Ectodermal cell (in vitro differentiated cells): ENCODE results near the gene DNASE1.
"Not testable (repeated sequence)": the region's sequence is repeated elsewhere in the genome, so short reads cannot be mapped to it uniquely, and the experiment has no call there.

Source experiments
- H3K27ac ChIP-seq: 2 replicates; pipeline ENCODE4 v1.7.0; 2013; ENCODE audit warnings: mild to moderate bottlenecking, low read depth, low read length; ENCODE audit not compliant: insufficient read depth, poor library complexity, severe bottlenecking
- H3K27me3 ChIP-seq: 2 replicates; pipeline ENCODE4 v1.7.0; 2013; ENCODE audit warnings: mild to moderate bottlenecking, low read length; ENCODE audit not compliant: insufficient read depth, control insufficient read depth, poor library complexity, severe bottlenecking
- H3K36me3 ChIP-seq: one replicate; pipeline ENCODE4 v1.7.0; 2013; ENCODE audit warnings: low read length; ENCODE audit not compliant: control insufficient read depth, insufficient read depth
- H3K4me1 ChIP-seq: one replicate; pipeline ENCODE4 v1.7.0; 2013; ENCODE audit warnings: low read length; ENCODE audit not compliant: control insufficient read depth, insufficient read depth
- H3K4me3 ChIP-seq: 2 replicates; pipeline ENCODE4 v1.7.0; 2013; ENCODE audit warnings: low read depth, low read length, control low read depth; ENCODE audit not compliant: insufficient read depth
- H3K9me3 ChIP-seq: 2 replicates; pipeline ENCODE4 v1.7.0; 2013; ENCODE audit warnings: mild to moderate bottlenecking, low read length, moderate library complexity; ENCODE audit not compliant: control insufficient read depth
- WGBS, 2 experiments: methylation state at CpG; one replicate each; pipeline ENCODE4 v1.1.7; 2013; ENCODE audit warnings: missing lambda C conversion rate in 2 of 2; 5-methylcytosine and 5-hydroxymethylcytosine counted together

Gene DNASE1

GRCh38 chr16:3652373-3653195 is 1.9 kb upstream of the DNASE1 start:
- Histone ChIP-seq H3K4me3 (no peak overlapping the region), H3K36me3 (peaks cover 21% of the 10 kb centered on the region), H3K4me1 (no peaks in the 10 kb centered on the region), H3K27ac (no peak overlapping the region), H3K9me3 (no peaks in the 10 kb centered on the region), H3K27me3 (no peaks in the 10 kb centered on the region)
- 81 to 85% methylated on average over 14 of the region's 14 CpGs for WGBS, 2 experiments

- H3K9me3 ChIP-seq = no peaks in the 10 kb centered on the region
- 96 to 97% methylated on average over 12 of the region's 12 CpGs for WGBS, 2 experiments
- H3K27me3 ChIP-seq = no peaks in the 10 kb centered on the region
- no peaks in the 10 kb centered on the region for H3K4me1 ChIP-seq
- H3K4me3 ChIP-seq = no peak overlapping the region
- no peak overlapping the region for H3K27ac ChIP-seq
- peaks cover 29% of the 10 kb centered on the region for H3K36me3 ChIP-seq
These were observed 522 bp downstream of the DNASE1 start for GRCh38 chr16:3655030-3655395.

- no peak overlapping the region for H3K4me3 ChIP-seq
- 95% methylated on average over 21 of the region's 21 CpGs for WGBS, 2 experiments
- no peaks in the 10 kb centered on the region for H3K9me3 ChIP-seq
- H3K36me3 ChIP-seq = peaks cover 34% of the 10 kb centered on the region
- no peaks in the 10 kb centered on the region for H3K4me1 ChIP-seq
- no peaks in the 10 kb centered on the region for H3K27me3 ChIP-seq
- H3K27ac ChIP-seq = no peak overlapping the region
These were observed 1.1 kb downstream of the DNASE1 start for GRCh38 chr16:3655396-3656159.

DNA sequence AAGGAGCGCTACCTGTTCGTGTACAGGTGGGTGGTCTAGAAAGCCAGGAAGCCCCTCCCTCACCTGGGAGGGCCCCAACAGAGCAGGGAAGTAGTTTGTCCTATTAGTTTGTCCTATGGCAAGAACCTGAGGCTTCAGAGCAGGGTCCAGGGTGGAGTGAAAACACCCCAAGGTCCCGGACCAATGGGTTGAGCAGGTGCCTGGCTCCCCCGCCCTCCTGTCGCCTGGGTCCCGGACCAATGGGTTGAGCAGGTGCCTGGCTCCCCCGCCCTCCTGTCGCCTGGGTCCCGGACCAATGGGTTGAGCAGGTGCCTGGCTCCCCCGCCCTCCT is 1.6 kb downstream of the DNASE1 start:
- H3K27me3 ChIP-seq = not testable (repeated sequence)

DNA sequence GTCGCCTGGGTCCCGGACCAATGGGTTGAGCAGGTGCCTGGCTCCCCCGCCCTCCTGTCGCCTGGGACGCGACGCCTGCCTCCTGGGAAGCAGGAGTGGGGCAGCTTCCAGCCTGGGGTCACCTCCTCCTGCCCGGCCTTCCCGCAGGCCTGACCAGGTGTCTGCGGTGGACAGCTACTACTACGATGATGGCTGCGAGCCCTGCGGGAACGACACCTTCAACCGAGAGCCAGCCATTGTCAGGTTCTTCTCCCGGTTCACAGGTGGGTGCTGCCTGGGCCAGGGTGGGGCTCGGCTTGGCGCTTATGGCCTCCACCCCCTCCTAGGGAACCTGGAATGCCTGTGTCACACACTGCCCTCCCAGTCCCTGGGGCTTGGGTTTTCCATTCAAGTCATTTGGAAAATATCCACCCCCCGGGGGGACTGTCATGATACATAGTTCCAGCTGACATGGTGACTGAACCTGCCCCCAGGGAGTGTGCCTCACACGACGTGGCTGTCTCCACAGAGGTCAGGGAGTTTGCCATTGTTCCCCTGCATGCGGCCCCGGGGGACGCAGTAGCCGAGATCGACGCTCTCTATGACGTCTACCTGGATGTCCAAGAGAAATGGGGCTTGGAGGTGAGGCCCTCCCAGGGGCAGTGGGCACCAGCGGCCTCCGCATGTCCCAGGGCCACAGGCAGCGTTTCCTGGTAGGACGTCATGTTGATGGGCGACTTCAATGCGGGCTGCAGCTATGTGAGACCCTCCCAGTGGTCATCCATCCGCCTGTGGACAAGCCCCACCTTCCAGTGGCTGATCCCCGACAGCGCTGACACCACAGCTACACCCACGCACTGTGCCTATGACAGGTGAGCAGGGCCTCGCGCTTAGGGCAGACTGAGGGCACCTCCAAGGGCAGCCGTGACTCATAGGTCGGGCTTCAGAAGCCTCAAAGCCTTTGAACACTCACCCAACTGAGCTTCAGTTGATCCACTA is 2.3 kb downstream of the DNASE1 start:
- H3K27me3 ChIP-seq = no peaks in the 10 kb centered on the region
- H3K36me3 ChIP-seq = peaks cover 34% of the 10 kb centered on the region
- no peak overlapping the region for H3K4me3 ChIP-seq
- no peaks in the 10 kb centered on the region for H3K4me1 ChIP-seq
- 94 to 95% methylated on average over 42 of the region's 42 CpGs for WGBS, 2 experiments
- H3K27ac ChIP-seq = no peak overlapping the region
- H3K9me3 ChIP-seq = no peaks in the 10 kb centered on the region

More for the DNA sequence above, 1.6 kb downstream of the DNASE1 start:
- WGBS, 2 experiments = 99% methylated on average over 3 to 4 of the region's 10 CpGs
- not testable (repeated sequence) for H3K27ac ChIP-seq, H3K9me3 ChIP-seq, H3K4me1 ChIP-seq, H3K4me3 ChIP-seq
- peaks cover 34% of the 10 kb centered on the region for H3K36me3 ChIP-seq

GRCh38 chr16:3659251-3659650 is 4.8 kb downstream of the DNASE1 start:
- no peaks in the 10 kb centered on the region for H3K27me3 ChIP-seq
- H3K36me3 ChIP-seq = peaks cover 42% of the 10 kb centered on the region
- no peak overlapping the region for H3K4me3 ChIP-seq
- 95 to 98% methylated on average over 2 of the region's 3 CpGs for WGBS, 2 experiments
- no peaks in the 10 kb centered on the region for H3K9me3 ChIP-seq
- H3K4me1 ChIP-seq = no peaks in the 10 kb centered on the region
- H3K27ac ChIP-seq = no peak overlapping the region

DNA sequence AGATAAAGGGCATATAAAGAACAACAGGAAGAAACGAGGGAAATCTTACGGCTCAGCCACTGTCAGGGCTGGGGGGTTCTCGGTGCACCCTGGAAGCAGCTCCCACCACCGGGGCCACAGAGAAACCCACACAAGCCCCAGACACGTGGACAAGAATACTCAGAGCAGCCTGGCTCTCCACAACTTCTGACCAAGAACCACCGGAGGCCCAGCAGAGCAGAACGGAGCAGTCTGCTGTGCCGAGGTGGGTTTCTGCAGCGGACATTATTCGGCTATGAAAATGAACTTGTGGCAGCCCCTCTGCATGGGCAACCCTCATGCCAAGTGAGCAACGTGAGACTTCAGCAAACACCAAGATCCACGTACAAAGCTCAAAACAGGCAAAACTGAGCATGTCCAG is 6.8 kb downstream of the DNASE1 start:
- WGBS, 2 experiments = 94 to 95% methylated on average over 12 of the region's 12 CpGs
- Histone ChIP-seq H3K36me3 (peaks cover 50% of the 10 kb centered on the region), H3K4me3 (no peak overlapping the region)

DNA sequence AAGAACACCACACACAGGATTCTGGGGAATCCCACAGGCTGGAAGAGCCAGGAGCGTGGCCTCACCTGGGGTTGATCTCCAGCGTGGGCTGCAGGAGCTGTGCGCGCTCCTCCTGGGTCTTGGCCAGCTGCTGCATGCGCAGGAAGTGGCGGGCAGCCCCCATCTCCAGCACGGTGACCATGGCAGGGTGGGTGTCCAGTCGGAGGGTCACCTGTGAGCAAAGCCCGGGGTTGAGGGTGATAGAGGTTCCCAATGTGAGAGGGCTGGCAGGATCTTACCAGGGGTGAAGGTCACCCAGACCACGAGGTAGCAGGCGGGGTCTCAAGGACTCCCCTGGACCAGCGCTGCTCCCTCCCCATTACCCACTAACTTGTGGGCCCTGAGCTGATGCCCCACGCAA is 7.4 kb downstream of the DNASE1 start:
- WGBS, 2 experiments = 96 to 97% methylated on average over 13 of the region's 13 CpGs
- Histone ChIP-seq H3K36me3 (peaks cover 47% of the 10 kb centered on the region), H3K27ac (no peak overlapping the region), H3K4me3 (no peak overlapping the region), H3K9me3 (no peaks in the 10 kb centered on the region), H3K27me3 (no peaks in the 10 kb centered on the region), H3K4me1 (no peaks in the 10 kb centered on the region)

More for the DNA sequence above, 6.8 kb downstream of the DNASE1 start:
- Histone ChIP-seq H3K27ac (no peak overlapping the region), H3K4me1 (no peaks in the 10 kb centered on the region), H3K27me3 (no peaks in the 10 kb centered on the region), H3K9me3 (no peaks in the 10 kb centered on the region)

DNA sequence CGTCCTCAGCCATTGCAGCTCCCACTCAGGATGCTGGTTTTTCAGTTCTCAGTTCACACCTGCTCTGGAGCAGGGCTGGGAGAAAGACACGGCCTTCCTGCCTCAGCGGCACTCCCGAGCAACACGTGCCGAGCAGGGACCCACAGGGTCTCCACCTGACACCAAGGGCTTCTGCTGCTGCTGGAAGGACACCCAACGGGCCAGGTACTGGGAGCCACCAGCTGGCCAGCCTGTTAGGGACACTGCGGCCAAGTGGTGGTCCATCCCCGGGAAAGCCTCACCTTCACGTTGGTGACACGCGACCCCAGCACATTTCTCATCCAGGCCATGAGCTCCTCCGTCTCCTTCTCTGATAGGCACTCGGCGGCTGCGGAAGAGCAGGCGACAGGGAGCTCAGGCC is 8.1 kb downstream of the DNASE1 start:
- Histone ChIP-seq H3K4me3 (no peak overlapping the region), H3K9me3 (no peaks in the 10 kb centered on the region), H3K36me3 (peaks cover 40% of the 10 kb centered on the region), H3K27ac (no peak overlapping the region), H3K27me3 (no peaks in the 10 kb centered on the region), H3K4me1 (no peaks in the 10 kb centered on the region)
- WGBS, 2 experiments = 95 to 97% methylated on average over 17 of the region's 17 CpGs
